ENCODE results near the gene FRS3. TPM values are rescaled to one million over a fixed set of nuclear protein-coding genes. Genes with fewer than 3 reads are reported as not detected.

Gene FRS3
- total RNA-seq, 2 experiments from 2014 or later, result 5.6 to 8.7 TPM

DNA sequence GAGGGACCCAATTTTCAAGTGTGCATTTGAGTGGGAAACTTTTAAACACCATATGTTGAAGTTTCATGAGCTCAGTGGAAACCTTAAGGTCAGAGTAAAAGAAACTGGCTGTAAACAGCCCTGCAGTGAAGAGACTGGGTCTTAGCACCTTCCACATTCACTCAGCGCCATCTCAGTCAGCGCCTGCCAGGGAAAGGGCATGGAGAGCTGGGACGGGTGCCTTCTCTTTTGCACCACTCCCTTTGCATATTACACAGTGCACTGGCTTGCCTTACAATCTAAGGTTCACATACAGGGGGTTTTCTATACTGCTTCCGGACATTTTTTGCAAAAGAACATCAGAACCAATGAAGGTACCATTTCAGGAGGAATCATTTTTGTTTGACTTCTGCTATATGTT lies 12.3 kb upstream of the FRS3 start:
- BruUV-seq (replicated peaks), result TSS peak; percentile 16
- H3K9me3 ChIP-seq (ENCODE audit: low read length), result no peaks in the 10 kb centered on the region
- peaks cover 16% of the 10 kb centered on the region for H3K4me1 ChIP-seq (ENCODE audit: insufficient read depth, low read length, poor library complexity, severe bottlenecking)
- no peak overlapping the region for H3K27ac ChIP-seq (ENCODE audit: low read depth, low read length, poor library complexity, severe bottlenecking)
- H3K4me2 ChIP-seq (ENCODE audit: low read length), result no peak overlapping the region
- POLR2A ChIA-PET, result interaction anchor here (0.6 kb wide), 1 partner anchor 151 kb away, joined by 3 read pairs; no protein-coding TSS in a partner anchor
- H3K36me3 ChIP-seq (ENCODE audit: insufficient read depth, low read length), result peaks cover 75% of the 10 kb centered on the region
- TF ChIP-seq, protein P1, sequence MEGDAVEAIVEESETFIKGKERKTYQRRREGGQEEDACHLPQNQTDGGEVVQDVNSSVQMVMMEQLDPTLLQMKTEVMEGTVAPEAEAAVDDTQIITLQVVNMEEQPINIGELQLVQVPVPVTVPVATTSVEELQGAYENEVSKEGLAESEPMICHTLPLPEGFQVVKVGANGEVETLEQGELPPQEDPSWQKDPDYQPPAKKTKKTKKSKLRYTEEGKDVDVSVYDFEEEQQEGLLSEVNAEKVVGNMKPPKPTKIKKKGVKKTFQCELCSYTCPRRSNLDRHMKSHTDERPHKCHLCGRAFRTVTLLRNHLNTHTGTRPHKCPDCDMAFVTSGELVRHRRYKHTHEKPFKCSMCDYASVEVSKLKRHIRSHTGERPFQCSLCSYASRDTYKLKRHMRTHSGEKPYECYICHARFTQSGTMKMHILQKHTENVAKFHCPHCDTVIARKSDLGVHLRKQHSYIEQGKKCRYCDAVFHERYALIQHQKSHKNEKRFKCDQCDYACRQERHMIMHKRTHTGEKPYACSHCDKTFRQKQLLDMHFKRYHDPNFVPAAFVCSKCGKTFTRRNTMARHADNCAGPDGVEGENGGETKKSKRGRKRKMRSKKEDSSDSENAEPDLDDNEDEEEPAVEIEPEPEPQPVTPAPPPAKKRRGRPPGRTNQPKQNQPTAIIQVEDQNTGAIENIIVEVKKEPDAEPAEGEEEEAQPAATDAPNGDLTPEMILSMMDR (conservative IDR thresholded peaks at IDR 0.05; ENCODE audit: low read length), result no peak
- no peak for TF ChIP-seq EZH2phosphoT487 (IDR thresholded peaks at IDR 0.05; ENCODE audit: borderline replicate concordance, low read depth, low read length)
- CTCF ChIA-PET (ENCODE audit: unreplicated experiment), result no interaction called here
- no peaks in the 10 kb centered on the region for H3K9me2 ChIP-seq (ENCODE audit: insufficient read depth, low read length)
- intact Hi-C loops (cut with micrococcal nuclease; ENCODE audit: unreplicated experiment), result no loop called here
- H3K4me3 ChIP-seq (ENCODE audit: low read depth, low read length, poor library complexity, severe bottlenecking), result no peak overlapping the region
- peaks cover 34% of the 10 kb centered on the region; the same call in 1 of the 2 replicates for H3K79me2 ChIP-seq (ENCODE audit: insufficient read depth, low read depth, low read length)
- no peak overlapping the region for H2AFZ ChIP-seq (ENCODE audit: low read length)
- DNase-seq (ENCODE audit: low spot score), result no peak
- H4K20me1 ChIP-seq (ENCODE audit: insufficient read depth, low read length), result peaks cover 4% of the 10 kb centered on the region; the same call in 1 of the 2 replicates

DNA sequence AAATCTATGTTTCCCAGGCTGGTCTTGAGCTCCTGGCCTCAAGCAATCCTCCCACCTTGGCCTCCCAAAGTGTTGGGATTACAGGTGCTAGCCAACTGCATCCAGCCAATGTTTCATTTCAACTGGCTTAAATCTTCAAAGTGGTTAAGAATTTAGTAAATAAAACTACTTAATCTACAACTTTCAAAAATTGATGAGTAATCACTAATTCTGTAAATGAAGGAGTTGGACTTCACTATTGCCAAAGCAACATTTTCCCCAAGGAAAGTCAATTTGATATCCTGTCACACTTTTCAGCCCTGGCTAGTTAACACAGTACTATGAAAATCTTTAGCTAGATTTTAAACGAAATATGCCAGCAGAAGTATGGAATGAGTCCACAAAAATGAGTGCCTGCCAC lies 11.6 kb upstream of the FRS3 start:
- Histone ChIP-seq H3K4me2 (ENCODE audit: low read length) (no peak overlapping the region), H3K9me2 (ENCODE audit: insufficient read depth, low read length) (no peaks in the 10 kb centered on the region), H3K79me2 (ENCODE audit: insufficient read depth, low read depth, low read length) (peaks cover 34% of the 10 kb centered on the region; the same call in 1 of the 2 replicates), H3K27ac (ENCODE audit: low read depth, low read length, poor library complexity, severe bottlenecking) (no peak overlapping the region), H2AFZ (ENCODE audit: low read length) (no peak overlapping the region), H4K20me1 (ENCODE audit: insufficient read depth, low read length) (peaks cover 4% of the 10 kb centered on the region; the same call in 1 of the 2 replicates), H3K9me3 (ENCODE audit: low read length) (no peaks in the 10 kb centered on the region), H3K4me1 (ENCODE audit: insufficient read depth, low read length, poor library complexity, severe bottlenecking) (peaks cover 16% of the 10 kb centered on the region), H3K4me3 (ENCODE audit: low read depth, low read length, poor library complexity, severe bottlenecking) (no peak overlapping the region), H3K36me3 (ENCODE audit: insufficient read depth, low read length) (peaks cover 70% of the 10 kb centered on the region)
- intact Hi-C loops (cut with micrococcal nuclease; ENCODE audit: unreplicated experiment), result no loop called here
- ChIA-PET CTCF (ENCODE audit: unreplicated experiment) (no interaction called here), POLR2A (interaction anchor here (0.6 kb wide), 1 partner anchor 152 kb away, joined by 3 read pairs; no protein-coding TSS in a partner anchor)
- TF ChIP-seq EZH2phosphoT487 (IDR thresholded peaks at IDR 0.05; ENCODE audit: borderline replicate concordance, low read depth, low read length), result no peak
- BruUV-seq (replicated peaks), result no TSS peak
- no peak for DNase-seq (ENCODE audit: low spot score)

DNA sequence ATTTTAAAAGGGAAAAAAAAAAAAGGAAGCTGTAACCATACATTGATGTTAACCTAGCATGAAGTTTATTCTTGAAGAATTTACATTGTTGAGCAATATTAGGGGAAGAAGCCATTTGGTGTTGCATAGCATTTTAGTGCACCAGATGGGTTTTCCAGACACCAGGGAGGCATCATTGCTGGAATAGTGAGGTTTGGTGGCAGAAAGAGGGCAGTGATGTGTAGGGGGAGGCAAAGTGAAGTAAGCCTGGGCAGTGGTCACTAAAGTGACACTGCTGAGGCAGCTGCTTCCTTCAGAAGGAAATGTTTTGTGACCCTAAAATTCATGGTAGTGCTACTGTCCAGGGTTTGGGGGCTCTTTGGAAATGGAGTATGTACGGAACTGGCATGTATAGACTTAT lies 10.3 kb upstream of the FRS3 start:
- Histone ChIP-seq H3K4me1 (ENCODE audit: insufficient read depth, low read length, poor library complexity, severe bottlenecking) (peaks cover 27% of the 10 kb centered on the region), H3K4me3 (ENCODE audit: low read depth, low read length, poor library complexity, severe bottlenecking) (no peak overlapping the region), H3K4me2 (ENCODE audit: low read length) (no peak overlapping the region), H3K36me3 (ENCODE audit: insufficient read depth, low read length) (peaks cover 57% of the 10 kb centered on the region), H3K79me2 (ENCODE audit: insufficient read depth, low read depth, low read length) (peaks cover 34% of the 10 kb centered on the region; the same call in 1 of the 2 replicates), H4K20me1 (ENCODE audit: insufficient read depth, low read length) (peaks cover 4% of the 10 kb centered on the region; the same call in 1 of the 2 replicates), H3K9me2 (ENCODE audit: insufficient read depth, low read length) (no peaks in the 10 kb centered on the region), H3K9me3 (ENCODE audit: low read length) (no peaks in the 10 kb centered on the region), H3K27ac (ENCODE audit: low read depth, low read length, poor library complexity, severe bottlenecking) (no peak overlapping the region), H2AFZ (ENCODE audit: low read length) (no peak overlapping the region)
- CTCF ChIA-PET (ENCODE audit: unreplicated experiment), result interaction anchor here (0.6 kb wide), 1 partner anchor 267 kb away, joined by 3 read pairs; no protein-coding TSS in a partner anchor
- no peak for TF ChIP-seq EZH2phosphoT487 (IDR thresholded peaks at IDR 0.05; ENCODE audit: borderline replicate concordance, low read depth, low read length)
- TF ChIP-seq, protein P1 (conservative IDR thresholded peaks at IDR 0.05; ENCODE audit: low read length), result no peak
- no peak for DNase-seq (ENCODE audit: low spot score)
- BruUV-seq (replicated peaks), result no TSS peak
- intact Hi-C loops (cut with micrococcal nuclease; ENCODE audit: unreplicated experiment), result no loop called here
- POLR2A ChIA-PET, result interaction anchor here (0.6 kb wide), 1 partner anchor 98 kb away, joined by 3 read pairs; no protein-coding TSS in a partner anchor
